Measurements from ENCODE around the gene HNRNPUL2.
A peak's percentile ranks its signal among the peaks of the same experiment; 100 is the strongest.

DNA sequence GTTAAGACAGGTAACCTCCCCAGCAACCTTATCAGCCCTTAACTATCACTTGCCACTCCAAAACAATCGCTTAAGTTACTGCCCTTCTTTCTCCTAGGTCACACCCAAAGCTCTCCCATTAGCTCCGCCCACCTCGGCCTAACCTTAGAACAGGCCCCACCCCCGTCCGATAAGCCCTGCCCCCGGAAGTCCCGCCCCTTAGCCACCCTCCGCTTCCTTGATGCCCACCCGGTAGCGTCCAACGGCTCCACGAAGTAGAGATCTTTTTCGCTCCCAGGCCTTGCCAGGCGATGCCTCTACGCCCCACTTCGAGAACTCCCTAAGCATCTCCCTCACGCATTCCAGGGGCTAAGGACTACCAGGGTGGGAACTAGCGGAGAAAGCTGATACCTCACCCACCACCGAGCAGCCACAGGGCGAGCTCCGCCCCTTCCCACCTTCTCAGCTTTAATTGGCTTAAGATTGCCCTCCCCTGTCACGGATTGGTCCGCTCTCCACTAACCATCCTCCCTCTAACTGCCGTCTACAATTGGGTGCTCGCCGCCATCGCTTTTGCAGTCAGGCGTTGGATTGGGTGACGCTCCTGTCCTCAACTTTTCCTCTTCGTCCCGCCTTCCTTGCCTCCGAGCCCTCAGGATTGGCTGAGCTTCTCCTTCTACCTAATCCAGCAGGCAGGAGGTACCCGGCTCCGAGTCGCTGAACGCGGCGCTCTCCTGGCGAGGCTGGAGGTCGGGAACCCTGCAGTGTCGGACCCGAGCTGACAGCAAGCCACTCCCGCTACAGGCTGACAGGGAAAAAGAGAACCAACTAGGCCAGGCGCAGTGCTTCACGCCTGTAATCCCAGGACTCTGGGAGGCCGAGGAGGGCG lies 26.7 kb upstream of the HNRNPUL2 start, which contains the start of gene ZBTB3:
- TF ChIP-seq MXI1 (IDR thresholded peaks at IDR 0.05; ENCODE audit: low read depth, low read length) (no peak; the same call in 1 of the 2 replicates), JUND (IDR thresholded peaks at IDR 0.05) (no peak), GABPA (IDR thresholded peaks at IDR 0.05; ENCODE audit: low read depth) (peak; percentile 89)
- TF ChIP-seq, protein P1, sequence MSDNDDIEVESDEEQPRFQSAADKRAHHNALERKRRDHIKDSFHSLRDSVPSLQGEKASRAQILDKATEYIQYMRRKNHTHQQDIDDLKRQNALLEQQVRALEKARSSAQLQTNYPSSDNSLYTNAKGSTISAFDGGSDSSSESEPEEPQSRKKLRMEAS (IDR thresholded peaks at IDR 0.05; ENCODE audit: low read depth): peak; percentile 65; the same call in 1 of the 2 replicates
- TF ChIP-seq, protein P2, sequence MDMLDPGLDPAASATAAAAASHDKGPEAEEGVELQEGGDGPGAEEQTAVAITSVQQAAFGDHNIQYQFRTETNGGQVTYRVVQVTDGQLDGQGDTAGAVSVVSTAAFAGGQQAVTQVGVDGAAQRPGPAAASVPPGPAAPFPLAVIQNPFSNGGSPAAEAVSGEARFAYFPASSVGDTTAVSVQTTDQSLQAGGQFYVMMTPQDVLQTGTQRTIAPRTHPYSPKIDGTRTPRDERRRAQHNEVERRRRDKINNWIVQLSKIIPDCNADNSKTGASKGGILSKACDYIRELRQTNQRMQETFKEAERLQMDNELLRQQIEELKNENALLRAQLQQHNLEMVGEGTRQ (IDR thresholded peaks at IDR 0.05; ENCODE audit: borderline replicate concordance, low read depth, low read length): no peak
- TF ChIP-seq, protein P3, sequence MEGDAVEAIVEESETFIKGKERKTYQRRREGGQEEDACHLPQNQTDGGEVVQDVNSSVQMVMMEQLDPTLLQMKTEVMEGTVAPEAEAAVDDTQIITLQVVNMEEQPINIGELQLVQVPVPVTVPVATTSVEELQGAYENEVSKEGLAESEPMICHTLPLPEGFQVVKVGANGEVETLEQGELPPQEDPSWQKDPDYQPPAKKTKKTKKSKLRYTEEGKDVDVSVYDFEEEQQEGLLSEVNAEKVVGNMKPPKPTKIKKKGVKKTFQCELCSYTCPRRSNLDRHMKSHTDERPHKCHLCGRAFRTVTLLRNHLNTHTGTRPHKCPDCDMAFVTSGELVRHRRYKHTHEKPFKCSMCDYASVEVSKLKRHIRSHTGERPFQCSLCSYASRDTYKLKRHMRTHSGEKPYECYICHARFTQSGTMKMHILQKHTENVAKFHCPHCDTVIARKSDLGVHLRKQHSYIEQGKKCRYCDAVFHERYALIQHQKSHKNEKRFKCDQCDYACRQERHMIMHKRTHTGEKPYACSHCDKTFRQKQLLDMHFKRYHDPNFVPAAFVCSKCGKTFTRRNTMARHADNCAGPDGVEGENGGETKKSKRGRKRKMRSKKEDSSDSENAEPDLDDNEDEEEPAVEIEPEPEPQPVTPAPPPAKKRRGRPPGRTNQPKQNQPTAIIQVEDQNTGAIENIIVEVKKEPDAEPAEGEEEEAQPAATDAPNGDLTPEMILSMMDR (IDR thresholded peaks at IDR 0.05): no peak
- TF ChIP-seq, protein P4, sequence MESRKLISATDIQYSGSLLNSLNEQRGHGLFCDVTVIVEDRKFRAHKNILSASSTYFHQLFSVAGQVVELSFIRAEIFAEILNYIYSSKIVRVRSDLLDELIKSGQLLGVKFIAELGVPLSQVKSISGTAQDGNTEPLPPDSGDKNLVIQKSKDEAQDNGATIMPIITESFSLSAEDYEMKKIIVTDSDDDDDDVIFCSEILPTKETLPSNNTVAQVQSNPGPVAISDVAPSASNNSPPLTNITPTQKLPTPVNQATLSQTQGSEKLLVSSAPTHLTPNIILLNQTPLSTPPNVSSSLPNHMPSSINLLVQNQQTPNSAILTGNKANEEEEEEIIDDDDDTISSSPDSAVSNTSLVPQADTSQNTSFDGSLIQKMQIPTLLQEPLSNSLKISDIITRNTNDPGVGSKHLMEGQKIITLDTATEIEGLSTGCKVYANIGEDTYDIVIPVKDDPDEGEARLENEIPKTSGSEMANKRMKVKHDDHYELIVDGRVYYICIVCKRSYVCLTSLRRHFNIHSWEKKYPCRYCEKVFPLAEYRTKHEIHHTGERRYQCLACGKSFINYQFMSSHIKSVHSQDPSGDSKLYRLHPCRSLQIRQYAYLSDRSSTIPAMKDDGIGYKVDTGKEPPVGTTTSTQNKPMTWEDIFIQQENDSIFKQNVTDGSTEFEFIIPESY (IDR thresholded peaks at IDR 0.05; ENCODE audit: borderline replicate concordance, low read depth): no peak

Data from SK-N-SH (cell line).